Liver (tissue), 3 donors: ENCODE data around the gene IGF2R.

Experiments
- CTCF ChIP-seq: fragments of 150-350 bp; IDR thresholded peaks from 2 replicates; pipeline ENCODE4 v1.5.1; 2017; ENCODE audit warnings: improper control_type of control experiment, low read depth, low read length; ENCODE audit not compliant: missing input control
- GABPA ChIP-seq, 2 donors: IDR thresholded peaks in 1 of 2; conservative IDR thresholded peaks in 1 of 2; 2 replicates each; pipeline ENCODE4 v1.6.1; 2016; ENCODE audit warnings: antibody characterized with exemption in 2 of 2, mild to moderate bottlenecking in 1 of 2, moderate library complexity in 1 of 2
- HNF4A ChIP-seq, 2 donors: conservative IDR thresholded peaks; 2 replicates each; pipeline ENCODE4 v1.6.1; 2016; ENCODE audit warnings: antibody characterized with exemption in 2 of 2, mild to moderate bottlenecking in 2 of 2
- JUND ChIP-seq, 2 donors: IDR thresholded peaks; 2 replicates each; pipeline ENCODE4 v1.6.1; 2016; ENCODE audit warnings: antibody characterized with exemption in 2 of 2
- MAX ChIP-seq: IDR thresholded peaks from 2 replicates; pipeline ENCODE4 v1.6.1; 2016; ENCODE audit warnings: antibody characterized with exemption
- NR2F2 ChIP-seq: IDR thresholded peaks from 2 replicates; pipeline ENCODE4 v1.6.1; 2016; ENCODE audit warnings: antibody characterized with exemption
- RAD21 ChIP-seq, 2 donors: IDR thresholded peaks; 2 replicates each; pipeline ENCODE4 v1.6.1; 2016; ENCODE audit warnings: antibody characterized with exemption in 2 of 2, mild to moderate bottlenecking in 2 of 2
- RXRA ChIP-seq, 2 donors: IDR thresholded peaks; 2 replicates each; pipeline ENCODE4 v1.6.1; 2017 to 2018; ENCODE audit warnings: antibody characterized with exemption in 2 of 2, mild to moderate bottlenecking in 1 of 2
- SP1 ChIP-seq: IDR thresholded peaks from 2 replicates; pipeline ENCODE4 v1.6.1; 2018; ENCODE audit warnings: antibody characterized with exemption, mild to moderate bottlenecking
- TAF1 ChIP-seq: conservative IDR thresholded peaks from 2 replicates; pipeline ENCODE4 v1.6.1; 2016; ENCODE audit warnings: antibody characterized with exemption, mild to moderate bottlenecking
- YY1 ChIP-seq: IDR thresholded peaks from 2 replicates; pipeline ENCODE4 v1.6.1; 2016; ENCODE audit warnings: antibody characterized with exemption, mild to moderate bottlenecking
- donor health status: healthy.
- donor health status: healthy.

GRCh38 chr6:160079686-160080043 is 110.8 kb downstream of the IGF2R start:
- TF ChIP-seq GABPA (IDR thresholded peaks at IDR 0.05 in 1 of 2, conservative IDR thresholded peaks at IDR 0.05 in 1 of 2) (no peak), CTCF (no peak), SP1 (peak; percentile 62), HNF4A (conservative IDR thresholded peaks at IDR 0.05) (peak; percentile 80 to 83), MAX (no peak), NR2F2 (no peak), TAF1 (no peak), YY1 (peak; percentile 46), RAD21 (IDR thresholded peaks at IDR 0.05) (peak; percentile 26 to 29), RXRA (IDR thresholded peaks at IDR 0.05) (peak; percentile 60 to 80), JUND (IDR thresholded peaks at IDR 0.05) (peak in 1 of 2 donors; percentile 54)
